HepG2 (cell line): ENCODE results near the gene MFAP4. TPM values are rescaled to one million over a fixed set of nuclear protein-coding genes. Genes with fewer than 3 reads are reported as not detected.

Experiments used
- ATF3 ChIP-seq: sonication (generic); formaldehyde crosslinking; IDR thresholded peaks from 2 replicates; pipeline ENCODE4 v1.4.0; 2020; ENCODE audit warnings: missing genetic modification reagents
- HES4 ChIP-seq: sonication (generic); formaldehyde crosslinking; IDR thresholded peaks from 2 replicates; pipeline ENCODE4 v1.9.0; 2021; ENCODE audit warnings: mild to moderate bottlenecking, missing genetic modification reagents, borderline replicate concordance
- HIVEP1 ChIP-seq: sonication (generic); formaldehyde crosslinking; IDR thresholded peaks from 2 replicates; pipeline ENCODE4 v1.4.0; 2020; ENCODE audit warnings: mild to moderate bottlenecking, missing genetic modification reagents
- JDP2 ChIP-seq: sonication (generic); formaldehyde crosslinking; IDR thresholded peaks from 2 replicates; pipeline ENCODE4 v1.8.1; 2022; ENCODE audit warnings: missing genetic modification reagents, borderline replicate concordance
- LCORL ChIP-seq, 2 experiments: fragments of 450-650 bp in 1 of 2; sonication (generic) in 1 of 2; formaldehyde crosslinking in 1 of 2; IDR thresholded peaks; 2 replicates each; pipeline versions ENCODE4 v1.5.0 to v1.6.1; 2017 to 2020; ENCODE audit warnings: antibody characterized with exemption in 1 of 2, missing genetic modification reagents in 1 of 2
- MYC ChIP-seq: sonication (generic); formaldehyde crosslinking; IDR thresholded peaks from 2 replicates; pipeline ENCODE4 v1.9.0; 2021; ENCODE audit warnings: missing genetic modification reagents, borderline replicate concordance
- NAIF1 ChIP-seq: sonication (generic); formaldehyde crosslinking; IDR thresholded peaks from 2 replicates; pipeline ENCODE4 v1.5.0; 2020; ENCODE audit warnings: mild to moderate bottlenecking, missing genetic modification reagents, borderline replicate concordance
- PHF21A ChIP-seq: sonication (generic); formaldehyde crosslinking; IDR thresholded peaks from 2 replicates; pipeline ENCODE4 v1.5.0; 2020; ENCODE audit warnings: mild to moderate bottlenecking, missing genetic modification reagents
- RARA ChIP-seq: IDR thresholded peaks from 2 replicates; pipeline ENCODE4 v1.6.1; 2016; ENCODE audit warnings: missing genetic modification reagents, missing compliant biosample characterization
- RBAK ChIP-seq: sonication (generic); formaldehyde crosslinking; IDR thresholded peaks from 2 replicates; pipeline ENCODE4 v1.5.1; 2020; ENCODE audit warnings: mild to moderate bottlenecking, missing genetic modification reagents
- SMAD9 ChIP-seq: sonication (generic); formaldehyde crosslinking; IDR thresholded peaks from 2 replicates; pipeline ENCODE4 v1.5.1; 2020; ENCODE audit warnings: mild to moderate bottlenecking, missing genetic modification reagents
- SOX6 ChIP-seq, 2 experiments: fragments of 450-650 bp in 1 of 2; sonication (generic) in 1 of 2; formaldehyde crosslinking in 1 of 2; IDR thresholded peaks; 2 replicates each; pipeline versions ENCODE4 v1.4.0 to v1.6.1; 2017 to 2020; ENCODE audit warnings: antibody characterized with exemption in 1 of 2, mild to moderate bottlenecking in 1 of 2, missing genetic modification reagents in 1 of 2
- TEAD3 ChIP-seq: optimal IDR thresholded peaks from 2 replicates; pipeline ENCODE3; 2016; ENCODE audit warnings: borderline replicate concordance
- ZFP82 ChIP-seq: sonication (generic); formaldehyde crosslinking; IDR thresholded peaks from 2 replicates; pipeline ENCODE4 v1.5.1; 2020; ENCODE audit warnings: mild to moderate bottlenecking, missing genetic modification reagents, borderline replicate concordance
- ZNF124 ChIP-seq: sonication (generic); formaldehyde crosslinking; IDR thresholded peaks from 2 replicates; pipeline ENCODE4 v1.4.0; 2020; ENCODE audit warnings: missing genetic modification reagents
- ZNF503 ChIP-seq: sonication (generic); formaldehyde crosslinking; IDR thresholded peaks from 2 replicates; pipeline ENCODE4 v1.4.0; 2020; ENCODE audit warnings: missing genetic modification reagents
- ZNF614 ChIP-seq: IDR thresholded peaks from 2 replicates; pipeline ENCODE4 v1.6.1; 2018; ENCODE audit warnings: missing biosample characterization, missing genetic modification reagents, inconsistent platforms, borderline replicate concordance
- ZNF766 ChIP-seq: sonication (generic); formaldehyde crosslinking; IDR thresholded peaks from 2 replicates; pipeline ENCODE4 v1.5.0; 2020; ENCODE audit warnings: missing genetic modification reagents, borderline replicate concordance
- polyA plus RNA-seq, 8 experiments: library from polyadenylated mRNA; depleted of rRNA in 3 of 8; stranded (reverse) in 7 of 8; unstranded in 1 of 8; fragments of >200 nt; fragmentation: Illumina TruSeq in 4 of 8; extraction: Trizol in 4 of 8; gene quantifications; 2 replicates each; pipeline versions ENCODE4 v1.2.1 to v1.2.3, GENCODE V29; 2011 to 2016; ENCODE audit warnings: low read depth in 4 of 8, missing spikeins in 1 of 8, mixed read lengths in 1 of 8; ENCODE audit not compliant: insufficient read depth in 1 of 8
- total RNA-seq, 5 experiments: library from RNA; depleted of rRNA; stranded (reverse); fragments of >200 nt; fragmentation: Illumina TruSeq; extraction: Trizol; gene quantifications; 2 replicates each; pipeline ENCODE4 v1.2.3, GENCODE V29; 2016; ENCODE audit warnings: low read depth in 1 of 5
- TF ChIP-seq, protein P1 (sequence below): sonication (generic); formaldehyde crosslinking; conservative IDR thresholded peaks from 2 replicates; pipeline ENCODE4 v1.4.0; 2020; ENCODE audit warnings: mild to moderate bottlenecking, missing genetic modification reagents, moderate library complexity
- TF ChIP-seq, protein P2 (sequence below): sonication (generic); formaldehyde crosslinking; IDR thresholded peaks from 2 replicates; pipeline ENCODE4 v1.5.0; 2020; ENCODE audit warnings: missing genetic modification reagents, mild to moderate bottlenecking, borderline replicate concordance

MFAP4 gene
- total and polyA plus RNA-seq, 2 of the 13 experiments (the other 11 are each of a cell fraction or from before 2014, with no cell fraction given): 0.08 TPM; not detected in 1

DNA sequence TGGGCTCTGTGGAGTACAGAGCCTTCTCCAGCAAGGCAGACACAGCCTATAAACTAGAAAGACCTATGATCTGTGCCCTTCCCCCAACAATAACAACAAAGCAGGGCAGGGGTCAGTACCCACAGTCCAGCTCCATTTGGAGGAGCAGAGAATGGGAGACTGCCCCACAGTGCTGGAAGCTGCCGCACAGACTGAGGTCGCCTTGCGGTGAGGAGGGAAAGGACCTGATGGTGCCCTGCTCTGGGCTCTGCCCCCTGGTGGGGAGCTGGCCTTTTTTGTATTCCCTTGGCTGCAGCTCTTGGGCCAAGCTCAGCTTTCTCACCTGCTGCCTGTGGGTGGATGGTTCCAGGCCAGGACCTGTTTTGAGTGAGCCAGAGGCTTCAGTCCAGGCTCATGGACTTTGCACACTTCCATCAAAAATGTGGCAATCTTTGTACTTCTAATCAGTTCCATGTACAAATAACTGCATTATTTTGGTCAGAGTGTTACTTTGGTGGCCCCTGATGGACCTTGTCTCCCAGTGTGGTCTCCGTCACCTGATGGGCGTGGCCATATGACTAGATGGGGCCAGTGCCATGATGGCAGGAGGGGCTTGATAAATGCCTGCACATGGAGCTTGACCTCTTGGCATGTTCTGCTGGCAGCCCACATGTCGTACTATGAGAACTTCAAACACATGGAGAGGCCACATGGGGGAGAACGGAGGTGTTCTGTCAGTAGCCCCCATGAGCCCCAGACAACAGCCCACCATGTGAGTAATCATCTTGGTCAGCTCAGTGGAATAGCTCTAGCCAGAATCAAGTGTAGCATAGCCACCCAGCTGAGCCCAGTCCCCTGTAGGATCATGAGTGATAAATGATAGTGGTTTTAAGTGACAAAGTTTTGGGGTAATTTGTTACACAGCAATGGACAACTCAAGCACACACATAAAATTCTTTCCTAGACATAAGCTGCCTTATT, 48.7 kb downstream of the MFAP4 start (continued):
- TF ChIP-seq JDP2 (no peak), ZNF614 (CRISPR knock-in tag) (no peak), ZNF124 (CRISPR knock-in tag) (peak; percentile 19; the same call in 1 of the 2 replicates), ZNF503 (CRISPR knock-in tag) (0 out of 2 replicates have a peak, but pooled peaks have one; percentile 66), ZFP82 (CRISPR knock-in tag) (no peak), HES4 (no peak; the same call in 1 of the 2 replicates), ZNF766 (peak; percentile 90; the same call in 1 of the 2 replicates), ATF3 (CRISPR knock-in tag) (no peak), PHF21A (CRISPR knock-in tag) (peak; percentile 71; the same call in 1 of the 2 replicates), LCORL (IDR thresholded peaks at IDR 0.05) (peak; percentile 58), LCORL (CRISPR knock-in tag; IDR thresholded peaks at IDR 0.05) (peak; percentile 89), TEAD3 (CRISPR knock-in tag) (peak; percentile 49), SOX6 (IDR thresholded peaks at IDR 0.05) (no peak), SOX6 (CRISPR knock-in tag; IDR thresholded peaks at IDR 0.05) (peak; percentile 92), SMAD9 (CRISPR knock-in tag) (0 out of 2 replicates have a peak, but pooled peaks have one; percentile 56), RBAK (CRISPR knock-in tag) (peak; percentile 75), MYC (CRISPR knock-in tag) (peak; percentile 77; the same call in 1 of the 2 replicates), NAIF1 (CRISPR knock-in tag) (no peak), HIVEP1 (CRISPR knock-in tag) (0 out of 2 replicates have a peak, but pooled peaks have one; percentile 28), RARA (peak; percentile 27)
- TF ChIP-seq, protein P1, sequence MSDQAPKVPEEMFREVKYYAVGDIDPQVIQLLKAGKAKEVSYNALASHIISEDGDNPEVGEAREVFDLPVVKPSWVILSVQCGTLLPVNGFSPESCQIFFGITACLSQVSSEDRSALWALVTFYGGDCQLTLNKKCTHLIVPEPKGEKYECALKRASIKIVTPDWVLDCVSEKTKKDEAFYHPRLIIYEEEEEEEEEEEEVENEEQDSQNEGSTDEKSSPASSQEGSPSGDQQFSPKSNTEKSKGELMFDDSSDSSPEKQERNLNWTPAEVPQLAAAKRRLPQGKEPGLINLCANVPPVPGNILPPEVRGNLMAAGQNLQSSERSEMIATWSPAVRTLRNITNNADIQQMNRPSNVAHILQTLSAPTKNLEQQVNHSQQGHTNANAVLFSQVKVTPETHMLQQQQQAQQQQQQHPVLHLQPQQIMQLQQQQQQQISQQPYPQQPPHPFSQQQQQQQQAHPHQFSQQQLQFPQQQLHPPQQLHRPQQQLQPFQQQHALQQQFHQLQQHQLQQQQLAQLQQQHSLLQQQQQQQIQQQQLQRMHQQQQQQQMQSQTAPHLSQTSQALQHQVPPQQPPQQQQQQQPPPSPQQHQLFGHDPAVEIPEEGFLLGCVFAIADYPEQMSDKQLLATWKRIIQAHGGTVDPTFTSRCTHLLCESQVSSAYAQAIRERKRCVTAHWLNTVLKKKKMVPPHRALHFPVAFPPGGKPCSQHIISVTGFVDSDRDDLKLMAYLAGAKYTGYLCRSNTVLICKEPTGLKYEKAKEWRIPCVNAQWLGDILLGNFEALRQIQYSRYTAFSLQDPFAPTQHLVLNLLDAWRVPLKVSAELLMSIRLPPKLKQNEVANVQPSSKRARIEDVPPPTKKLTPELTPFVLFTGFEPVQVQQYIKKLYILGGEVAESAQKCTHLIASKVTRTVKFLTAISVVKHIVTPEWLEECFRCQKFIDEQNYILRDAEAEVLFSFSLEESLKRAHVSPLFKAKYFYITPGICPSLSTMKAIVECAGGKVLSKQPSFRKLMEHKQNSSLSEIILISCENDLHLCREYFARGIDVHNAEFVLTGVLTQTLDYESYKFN (CRISPR knock-in tag): peak; percentile 96
- TF ChIP-seq, protein P2, sequence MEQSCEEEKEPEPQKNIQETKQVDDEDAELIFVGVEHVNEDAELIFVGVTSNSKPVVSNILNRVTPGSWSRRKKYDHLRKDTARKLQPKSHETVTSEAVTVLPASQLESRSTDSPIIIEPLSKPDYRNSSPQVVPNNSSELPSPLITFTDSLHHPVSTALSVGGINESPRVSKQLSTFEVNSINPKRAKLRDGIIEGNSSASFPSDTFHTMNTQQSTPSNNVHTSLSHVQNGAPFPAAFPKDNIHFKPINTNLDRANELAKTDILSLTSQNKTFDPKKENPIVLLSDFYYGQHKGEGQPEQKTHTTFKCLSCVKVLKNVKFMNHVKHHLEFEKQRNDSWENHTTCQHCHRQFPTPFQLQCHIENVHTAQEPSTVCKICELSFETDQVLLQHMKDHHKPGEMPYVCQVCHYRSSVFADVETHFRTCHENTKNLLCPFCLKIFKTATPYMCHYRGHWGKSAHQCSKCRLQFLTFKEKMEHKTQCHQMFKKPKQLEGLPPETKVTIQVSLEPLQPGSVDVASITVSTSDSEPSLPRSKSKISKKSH: peak; percentile 50; the same call in 1 of the 2 replicates
